Activated CD8-positive, alpha-beta memory T cell treated with anti-CD3 and anti-CD28 coated beads for 1 hour (primary cell): ENCODE results near the gene SEMA5B.

ENCODE experiments used
- DNase-seq, 2 donors: peaks; one replicate each; pipeline ENCODE4 v3.0.0-alpha.2; 2020; ENCODE audit warnings: low read depth in 1 of 2; ENCODE audit errors: extremely low read depth in 1 of 2

SEMA5B gene

GRCh38 chr3:122974764-122975162, 52.8 kb downstream of the SEMA5B start:
- DNase-seq: no peak

GRCh38 chr3:122973893-122974615, 53.5 kb downstream of the SEMA5B start:
- no peak for DNase-seq

GRCh38 chr3:122972141-122972540, 55.4 kb downstream of the SEMA5B start:
- DNase-seq: no peak

GRCh38 chr3:122969585-122970469, 57.7 kb downstream of the SEMA5B start:
- no peak for DNase-seq

GRCh38 chr3:122967765-122968164, 59.8 kb downstream of the SEMA5B start:
- no peak for DNase-seq

- no peak for DNase-seq
Observed at GRCh38 chr3:122967356-122967755, 60.2 kb downstream of the SEMA5B start.

- no peak for DNase-seq
Observed at GRCh38 chr3:122966045-122966444, 61.5 kb downstream of the SEMA5B start.

GRCh38 chr3:122964811-122965210, 62.8 kb downstream of the SEMA5B start:
- no peak for DNase-seq

GRCh38 chr3:122962149-122962548, 65.4 kb downstream of the SEMA5B start:
- DNase-seq: no peak

GRCh38 chr3:122961146-122961545, 66.4 kb downstream of the SEMA5B start:
- DNase-seq: no peak

- no peak for DNase-seq
Observed at GRCh38 chr3:122960652-122961051, 66.9 kb downstream of the SEMA5B start.

GRCh38 chr3:122959339-122959738, 68.2 kb downstream of the SEMA5B start:
- no peak for DNase-seq

GRCh38 chr3:122957707-122958689, 69.6 kb downstream of the SEMA5B start:
- no peak for DNase-seq

- no peak for DNase-seq
Observed at GRCh38 chr3:122956693-122957455, 70.7 kb downstream of the SEMA5B start.

GRCh38 chr3:122955916-122956692, 71.5 kb downstream of the SEMA5B start:
- DNase-seq: no peak

GRCh38 chr3:122952520-122952919, 75.0 kb downstream of the SEMA5B start:
- DNase-seq: no peak

GRCh38 chr3:122948408-122948807, 79.2 kb downstream of the SEMA5B start:
- DNase-seq: no peak

- DNase-seq: no peak
Observed at GRCh38 chr3:122947738-122948137, 79.8 kb downstream of the SEMA5B start.

- no peak for DNase-seq
Observed at GRCh38 chr3:122947196-122947595, 80.4 kb downstream of the SEMA5B start.
